Measurements from ENCODE around the gene CENPP.

- TF ChIP-seq CTCF (IDR thresholded peaks at IDR 0.05; ENCODE audit: low read length) = no peak
- no peak for TF ChIP-seq EZH2 (IDR thresholded peaks at IDR 0.05; ENCODE audit: borderline replicate concordance, low read length)
These were observed 205.1 kb downstream of the CENPP start for GRCh38 chr9:92530893-92531292.

All from OCI-LY1 (cell line).